PC-9 (cell line): Measurements from ENCODE around the gene TAX1BP1. TPM values are rescaled to one million over a fixed set of nuclear protein-coding genes. Genes with fewer than 3 reads are reported as not detected.

Experiments used
- BruUV-seq: library from RNA; stranded (reverse); fragments of 400-500 nt; replicated peaks from 2 replicates; lab custom pipeline; 2021; lab: Mats Ljungman, UMichigan
- CTCF ChIA-PET: fragments of 300-600 bp; sonication (Branson Sonifier 250); formaldehyde crosslinking; loops from one replicate; lab custom pipeline; 2022; ENCODE audit warnings: antibody characterized with exemption; lab: Charles Lee
- POLR2A ChIA-PET: fragments of 300-600 bp; sonication (Branson Sonifier 250); formaldehyde crosslinking; loops from one replicate; lab custom pipeline; 2022; ENCODE audit warnings: antibody characterized with exemption; ENCODE audit not compliant: unreplicated experiment; lab: Charles Lee
- DNase-seq, 2 experiments: peaks; one replicate each; pipeline versions ENCODE4 v3.0.0 to v3.0.0-alpha.2; 2015 to 2022; ENCODE audit warnings: mixed read lengths in 1 of 2
- H2AFZ ChIP-seq: fragments of 200-600 bp; sonication (generic); 2 replicates; pipeline ENCODE4 v1.8.1; 2017; ENCODE audit warnings: antibody characterized with exemption
- H3F3A ChIP-seq: fragments of 200-600 bp; sonication (generic); 2 replicates; pipeline ENCODE4 v1.8.1; 2017; ENCODE audit warnings: antibody characterized with exemption, mild to moderate bottlenecking, low read depth; ENCODE audit not compliant: insufficient read depth
- H3K27ac ChIP-seq: fragments of 200-600 bp; sonication (generic); 2 replicates; pipeline ENCODE4 v1.6.1; 2016; ENCODE audit warnings: mixed run types
- H3K27me3 ChIP-seq: fragments of 200-600 bp; sonication (generic); 2 replicates; pipeline ENCODE4 v1.6.1; 2016; ENCODE audit warnings: low read depth, mixed run types; ENCODE audit not compliant: insufficient read depth
- H3K36me3 ChIP-seq: fragments of 200-600 bp; sonication (generic); 2 replicates; pipeline ENCODE4 v1.6.1; 2016; ENCODE audit warnings: low read depth, mixed run types
- H3K4me1 ChIP-seq: fragments of 200-600 bp; sonication (generic); replicated peaks from 2 replicates; pipeline ENCODE4 v1.6.1; 2016; ENCODE audit warnings: mixed run types; ENCODE audit not compliant: insufficient read depth
- H3K4me2 ChIP-seq: fragments of 200-600 bp; sonication (generic); 2 replicates; pipeline ENCODE4 v1.6.1; 2017; ENCODE audit warnings: mixed run types
- H3K4me3 ChIP-seq: fragments of 200-600 bp; sonication (generic); 2 replicates; pipeline ENCODE4 v1.6.1; 2016; ENCODE audit warnings: mixed run types
- H3K79me2 ChIP-seq: fragments of 200-600 bp; sonication (generic); 2 replicates; pipeline ENCODE4 v1.6.1; 2017; ENCODE audit warnings: low read depth, mixed run types
- H3K9me2 ChIP-seq: fragments of 200-600 bp; sonication (generic); 2 replicates; pipeline ENCODE4 v1.8.1; 2017; ENCODE audit warnings: mild to moderate bottlenecking; ENCODE audit not compliant: insufficient read depth
- H3K9me3 ChIP-seq: fragments of 200-600 bp; sonication (generic); 2 replicates; pipeline ENCODE4 v1.8.1; 2016; ENCODE audit warnings: low read depth; ENCODE audit not compliant: insufficient read depth
- H4K20me1 ChIP-seq: fragments of 200-600 bp; sonication (generic); 2 replicates; pipeline ENCODE4 v1.8.1; 2017; ENCODE audit not compliant: insufficient read depth
- EZH2 ChIP-seq: fragments of 200-600 bp; sonication (generic); IDR thresholded peaks from 2 replicates; pipeline ENCODE4 v1.8.0; 2017; ENCODE audit warnings: antibody characterized with exemption, low read depth
- intact Hi-C: fragments of 100-400 bp; cut with micrococcal nuclease; formaldehyde crosslinking; loops from one replicate; pipeline ENCODE4 v1.10.0; 2022; ENCODE audit not compliant: unreplicated experiment
- total RNA-seq: library from RNA; stranded (reverse); gene quantifications from 2 replicates; pipeline ENCODE4 v1.2.3, GENCODE V29; 2021
- TF ChIP-seq, protein P1 (sequence below): fragments of 200-600 bp; sonication (generic); conservative IDR thresholded peaks from 2 replicates; pipeline ENCODE4 v1.6.1; 2017; ENCODE audit warnings: mixed run types, antibody characterized with exemption, mild to moderate bottlenecking, moderate library complexity

TAX1BP1 gene
- total RNA-seq, 1 experiment from 2014 or later = 174 TPM

DNA sequence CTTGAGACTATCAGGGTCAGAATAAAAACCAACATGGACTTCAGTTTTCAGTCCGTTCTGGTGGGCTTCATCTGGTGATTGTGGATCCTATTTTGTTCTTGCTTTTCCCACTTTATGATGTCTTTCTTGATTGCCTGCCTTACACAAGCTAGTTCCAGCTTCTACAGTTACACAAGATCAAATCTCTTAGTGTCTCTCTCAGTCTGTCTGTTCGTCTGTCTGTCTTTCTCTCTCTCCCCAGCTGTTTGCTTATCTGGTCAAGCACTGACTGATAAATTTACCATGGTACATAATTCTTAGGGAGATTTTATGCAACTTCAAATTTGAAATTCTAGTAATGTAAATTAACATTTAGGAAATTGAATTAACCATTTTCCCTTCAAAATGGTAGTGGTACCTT is 35.8 kb downstream of the TAX1BP1 start:
- H3K4me2 ChIP-seq = no peak overlapping the region
- no peak overlapping the region for H2AFZ ChIP-seq
- peaks cover 14% of the 10 kb centered on the region for H3K4me1 ChIP-seq
- peaks cover 42% of the 10 kb centered on the region for H3F3A ChIP-seq
- H3K79me2 ChIP-seq = peaks cover 84% of the 10 kb centered on the region
- H3K9me2 ChIP-seq = no peaks in the 10 kb centered on the region
- H3K9me3 ChIP-seq = no peaks in the 10 kb centered on the region
- intact Hi-C loops = loop anchor here (2.0 kb wide), 1 partner anchor 579 kb away; no protein-coding TSS in a partner anchor
- H3K36me3 ChIP-seq = peaks cover 54% of the 10 kb centered on the region
- H3K27ac ChIP-seq = no peak overlapping the region
- TF ChIP-seq EZH2 = no peak
- TF ChIP-seq, protein P1, sequence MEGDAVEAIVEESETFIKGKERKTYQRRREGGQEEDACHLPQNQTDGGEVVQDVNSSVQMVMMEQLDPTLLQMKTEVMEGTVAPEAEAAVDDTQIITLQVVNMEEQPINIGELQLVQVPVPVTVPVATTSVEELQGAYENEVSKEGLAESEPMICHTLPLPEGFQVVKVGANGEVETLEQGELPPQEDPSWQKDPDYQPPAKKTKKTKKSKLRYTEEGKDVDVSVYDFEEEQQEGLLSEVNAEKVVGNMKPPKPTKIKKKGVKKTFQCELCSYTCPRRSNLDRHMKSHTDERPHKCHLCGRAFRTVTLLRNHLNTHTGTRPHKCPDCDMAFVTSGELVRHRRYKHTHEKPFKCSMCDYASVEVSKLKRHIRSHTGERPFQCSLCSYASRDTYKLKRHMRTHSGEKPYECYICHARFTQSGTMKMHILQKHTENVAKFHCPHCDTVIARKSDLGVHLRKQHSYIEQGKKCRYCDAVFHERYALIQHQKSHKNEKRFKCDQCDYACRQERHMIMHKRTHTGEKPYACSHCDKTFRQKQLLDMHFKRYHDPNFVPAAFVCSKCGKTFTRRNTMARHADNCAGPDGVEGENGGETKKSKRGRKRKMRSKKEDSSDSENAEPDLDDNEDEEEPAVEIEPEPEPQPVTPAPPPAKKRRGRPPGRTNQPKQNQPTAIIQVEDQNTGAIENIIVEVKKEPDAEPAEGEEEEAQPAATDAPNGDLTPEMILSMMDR = no peak
- no peaks in the 10 kb centered on the region for H3K27me3 ChIP-seq
- no peak overlapping the region for H3K4me3 ChIP-seq
- POLR2A ChIA-PET = no interaction called here
- H4K20me1 ChIP-seq = peaks cover 3% of the 10 kb centered on the region
- BruUV-seq = no TSS peak
- CTCF ChIA-PET = interaction anchor here (1.3 to 1.4 kb wide), 2 partner anchors 170 to 580 kb away, joined by 4 to 5 read pairs; no protein-coding TSS in a partner anchor
- DNase-seq = no peak

DNA sequence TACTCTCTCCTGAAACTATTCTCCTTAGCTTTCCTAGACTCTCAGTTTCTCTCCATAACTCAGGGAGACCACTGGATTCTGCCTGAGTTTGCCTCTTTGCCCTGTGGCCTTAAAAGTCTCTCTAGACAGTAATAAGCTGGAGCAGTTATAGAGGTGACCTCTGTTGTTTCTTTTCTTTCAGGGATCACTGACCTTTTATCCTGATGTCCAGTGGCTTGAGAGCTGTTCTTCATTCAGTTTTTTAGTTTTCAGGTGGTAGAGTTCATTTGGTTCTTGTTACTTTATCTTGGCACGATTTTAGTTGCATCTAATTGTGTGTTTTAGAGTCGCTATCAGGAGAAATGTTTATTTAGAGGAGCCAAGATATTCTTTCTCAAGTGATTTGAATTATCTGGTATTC is 37.7 kb downstream of the TAX1BP1 start:
- POLR2A ChIA-PET = no interaction called here

GRCh38 chr7:27779873-27780272 is 39.9 kb downstream of the TAX1BP1 start:
- peaks cover 69% of the 10 kb centered on the region for H3K79me2 ChIP-seq
- H4K20me1 ChIP-seq = peaks cover 7% of the 10 kb centered on the region
- ChIA-PET POLR2A (no interaction called here), CTCF (no interaction called here)
- DNase-seq = no peak
- H2AFZ ChIP-seq = no peak overlapping the region
- peaks cover 24% of the 10 kb centered on the region; the same call in 1 of the 2 replicates for H3F3A ChIP-seq
- H3K36me3 ChIP-seq = peaks cover 40% of the 10 kb centered on the region
- BruUV-seq = no TSS peak
- no peaks in the 10 kb centered on the region for H3K9me2 ChIP-seq
- no peaks in the 10 kb centered on the region for H3K9me3 ChIP-seq
- no peak overlapping the region for H3K4me2 ChIP-seq
- peaks cover 25% of the 10 kb centered on the region for H3K4me1 ChIP-seq
- H3K27ac ChIP-seq = no peak overlapping the region
- H3K27me3 ChIP-seq = no peaks in the 10 kb centered on the region
- intact Hi-C loops = loop anchor here (5.0 kb wide), 1 partner anchor 312 kb away; no protein-coding TSS in a partner anchor
- H3K4me3 ChIP-seq = no peak overlapping the region
- no peak for TF ChIP-seq EZH2
- TF ChIP-seq, protein P1 = no peak

More for the DNA sequence above, 37.7 kb downstream of the TAX1BP1 start:
- Histone ChIP-seq H3K36me3 (peaks cover 47% of the 10 kb centered on the region), H3K79me2 (peaks cover 76% of the 10 kb centered on the region), H3F3A (peaks cover 30% of the 10 kb centered on the region), H3K27ac (no peak overlapping the region), H2AFZ (no peak overlapping the region), H3K9me3 (no peaks in the 10 kb centered on the region), H3K27me3 (no peaks in the 10 kb centered on the region), H3K4me1 (peaks cover 9% of the 10 kb centered on the region; the same call in 1 of the 2 replicates), H3K4me3 (no peak overlapping the region), H3K9me2 (no peaks in the 10 kb centered on the region), H4K20me1 (peaks cover 7% of the 10 kb centered on the region), H3K4me2 (no peak overlapping the region)
- intact Hi-C loops = no loop called here
- no TSS peak for BruUV-seq
- DNase-seq = no peak
- CTCF ChIA-PET = no interaction called here
- TF ChIP-seq, protein P1 = no peak
- TF ChIP-seq EZH2 = no peak
